Ramos (cell line): Measurements from ENCODE around the gene CD9.

Source experiments
- in situ Hi-C: fragments of 300-500 bp; cut with MboI; formaldehyde crosslinking; loops from one replicate; pipeline ENCODE4 v1.14.3; 2022; ENCODE audit warnings: low sequenced_read_pairs; ENCODE audit not compliant: unreplicated experiment

The CD9 gene

GRCh38 chr12:6235499-6235898, 35.3 kb downstream of the CD9 start:
- in situ Hi-C loops = no loop called here

GRCh38 chr12:6235906-6236640, 35.9 kb downstream of the CD9 start:
- in situ Hi-C loops = no loop called here

- in situ Hi-C loops = no loop called here
Measured at GRCh38 chr12:6236641-6236940, 36.4 kb downstream of the CD9 start.

GRCh38 chr12:6237830-6238229, 37.6 kb downstream of the CD9 start:
- in situ Hi-C loops = no loop called here

- in situ Hi-C loops = no loop called here
Measured at GRCh38 chr12:6238875-6239274, 38.7 kb downstream of the CD9 start.

GRCh38 chr12:6241495-6241894, 41.3 kb downstream of the CD9 start:
- in situ Hi-C loops = no loop called here

- in situ Hi-C loops = no loop called here
Measured at GRCh38 chr12:6249580-6249979, 49.4 kb downstream of the CD9 start.

- in situ Hi-C loops = no loop called here
Measured at GRCh38 chr12:6250343-6250742, 50.1 kb downstream of the CD9 start.

- in situ Hi-C loops = no loop called here
Measured at GRCh38 chr12:6253278-6253677, 53.1 kb downstream of the CD9 start.

GRCh38 chr12:6254491-6254890, 54.3 kb downstream of the CD9 start:
- in situ Hi-C loops = no loop called here

- in situ Hi-C loops = no loop called here
Measured at GRCh38 chr12:6257007-6257406, 56.8 kb downstream of the CD9 start.

- in situ Hi-C loops = no loop called here
Measured at GRCh38 chr12:6262211-6262610, 62.0 kb downstream of the CD9 start.

- in situ Hi-C loops = no loop called here
Measured at GRCh38 chr12:6262623-6263022, 62.4 kb downstream of the CD9 start.

- in situ Hi-C loops = no loop called here
Measured at GRCh38 chr12:6263931-6264330, 63.7 kb downstream of the CD9 start.

GRCh38 chr12:6264402-6265037, 64.3 kb downstream of the CD9 start:
- in situ Hi-C loops = no loop called here

GRCh38 chr12:6265038-6265405, 64.8 kb downstream of the CD9 start:
- in situ Hi-C loops = no loop called here

GRCh38 chr12:6266541-6266966, 66.4 kb downstream of the CD9 start:
- in situ Hi-C loops = no loop called here

GRCh38 chr12:6266971-6267721, 66.9 kb downstream of the CD9 start:
- in situ Hi-C loops = no loop called here

- in situ Hi-C loops = no loop called here
Measured at GRCh38 chr12:6268484-6269157, 68.4 kb downstream of the CD9 start.

- in situ Hi-C loops = no loop called here
Measured at GRCh38 chr12:6269986-6270385, 69.8 kb downstream of the CD9 start.

- in situ Hi-C loops = no loop called here
Measured at GRCh38 chr12:6271281-6271680, 71.1 kb downstream of the CD9 start.
